ENCODE measurements around the gene ROR1. TPM values are rescaled to one million over a fixed set of nuclear protein-coding genes. Genes with fewer than 3 reads are reported as not detected.

The ROR1 gene
- total RNA-seq, 1 experiment from 2014 or later = 19.0 TPM

GRCh38 chr1:64129701-64130100 is 355.9 kb downstream of the ROR1 start:
- H3K9me3 ChIP-seq (ENCODE audit: insufficient read depth, low read depth) = no peaks in the 10 kb centered on the region
- no peaks in the 10 kb centered on the region for H3K9me2 ChIP-seq (ENCODE audit: insufficient read depth)
- H3K79me2 ChIP-seq (ENCODE audit: low read depth) = no peaks in the 10 kb centered on the region
- H3K27ac ChIP-seq = no peak overlapping the region
- intact Hi-C loops (cut with micrococcal nuclease; ENCODE audit: unreplicated experiment) = no loop called here
- DNase-seq = no peak
- H3K4me2 ChIP-seq = no peak overlapping the region
- peaks cover 24% of the 10 kb centered on the region for H3K4me1 ChIP-seq (replicated peaks; ENCODE audit: insufficient read depth)
- no peak overlapping the region for H3K4me3 ChIP-seq
- peaks cover 16% of the 10 kb centered on the region for H3F3A ChIP-seq (ENCODE audit: insufficient read depth, low read depth)
- no TSS peak for BruUV-seq (replicated peaks)
- no peaks in the 10 kb centered on the region for H3K36me3 ChIP-seq (ENCODE audit: low read depth)
- H4K20me1 ChIP-seq (ENCODE audit: insufficient read depth) = no peaks in the 10 kb centered on the region
- TF ChIP-seq EZH2 (IDR thresholded peaks at IDR 0.05; ENCODE audit: low read depth) (no peak), CTCF (conservative IDR thresholded peaks at IDR 0.05) (no peak)
- ChIA-PET CTCF (no interaction called here), POLR2A (ENCODE audit: unreplicated experiment) (interaction anchor here (0.5 kb wide), 1 partner anchor 130 kb away, joined by 10 read pairs; no protein-coding TSS in a partner anchor)
- H3K27me3 ChIP-seq (ENCODE audit: insufficient read depth, low read depth) = no peaks in the 10 kb centered on the region
- H2AFZ ChIP-seq = no peak overlapping the region

- intact Hi-C loops (cut with micrococcal nuclease; ENCODE audit: unreplicated experiment) = no loop called here
- POLR2A ChIA-PET (ENCODE audit: unreplicated experiment) = no interaction called here
- Histone ChIP-seq H3K36me3 (ENCODE audit: low read depth) (no peaks in the 10 kb centered on the region), H3K4me1 (replicated peaks; ENCODE audit: insufficient read depth) (peaks cover 38% of the 10 kb centered on the region), H2AFZ (no peak overlapping the region), H3K27me3 (ENCODE audit: insufficient read depth, low read depth) (no peaks in the 10 kb centered on the region), H3K79me2 (ENCODE audit: low read depth) (no peaks in the 10 kb centered on the region), H3K4me2 (no peak overlapping the region), H4K20me1 (ENCODE audit: insufficient read depth) (no peaks in the 10 kb centered on the region), H3K4me3 (no peak overlapping the region), H3K27ac (no peak overlapping the region), H3K9me2 (ENCODE audit: insufficient read depth) (no peaks in the 10 kb centered on the region), H3F3A (ENCODE audit: insufficient read depth, low read depth) (peaks cover 16% of the 10 kb centered on the region), H3K9me3 (ENCODE audit: insufficient read depth, low read depth) (no peaks in the 10 kb centered on the region)
- DNase-seq = no peak
- CTCF ChIA-PET = no interaction called here
- BruUV-seq (replicated peaks) = no TSS peak
- TF ChIP-seq EZH2 (IDR thresholded peaks at IDR 0.05; ENCODE audit: low read depth) = no peak
Observed at GRCh38 chr1:64131155-64131554, 357.3 kb downstream of the ROR1 start.

- peaks cover 16% of the 10 kb centered on the region for H3F3A ChIP-seq (ENCODE audit: insufficient read depth, low read depth)
- no peak overlapping the region for H2AFZ ChIP-seq
- H3K4me3 ChIP-seq = no peak overlapping the region
- intact Hi-C loops (cut with micrococcal nuclease; ENCODE audit: unreplicated experiment) = loop anchor here (1.0 to 2.0 kb wide), 4 partner anchors 94 to 286 kb away; no protein-coding TSS in a partner anchor
- CTCF ChIA-PET = interaction anchor here (0.5 to 1.5 kb wide), 7 partner anchors 110 to 441 kb away, joined by 3 to 7 read pairs (median 3); no protein-coding TSS in a partner anchor
- H3K9me2 ChIP-seq (ENCODE audit: insufficient read depth) = no peaks in the 10 kb centered on the region
- peak overlapping the region; percentile 51 for H3K4me2 ChIP-seq
- no peaks in the 10 kb centered on the region for H3K79me2 ChIP-seq (ENCODE audit: low read depth)
- peak overlapping the region; percentile 65 for H3K27ac ChIP-seq
- no peaks in the 10 kb centered on the region for H3K36me3 ChIP-seq (ENCODE audit: low read depth)
- peak; percentile 80 to 94 for DNase-seq
- H4K20me1 ChIP-seq (ENCODE audit: insufficient read depth) = no peaks in the 10 kb centered on the region
- no TSS peak for BruUV-seq (replicated peaks)
- no peaks in the 10 kb centered on the region for H3K9me3 ChIP-seq (ENCODE audit: insufficient read depth, low read depth)
- POLR2A ChIA-PET (ENCODE audit: unreplicated experiment) = interaction anchor here (0.5 to 0.6 kb wide), 3 partner anchors 126 to 451 kb away, joined by 3 to 8 read pairs (median 3); no protein-coding TSS in a partner anchor
- TF ChIP-seq CTCF (conservative IDR thresholded peaks at IDR 0.05) (no peak), EZH2 (IDR thresholded peaks at IDR 0.05; ENCODE audit: low read depth) (no peak)
- H3K27me3 ChIP-seq (ENCODE audit: insufficient read depth, low read depth) = no peaks in the 10 kb centered on the region
- peaks cover 38% of the 10 kb centered on the region for H3K4me1 ChIP-seq (replicated peaks; ENCODE audit: insufficient read depth)
Observed at GRCh38 chr1:64133036-64133435, 359.2 kb downstream of the ROR1 start.
